HL-60/S4 treated with phorbol 12-myristate 13-acetate at 8.2 ng/mL for 4 days and 3 days (cell line): Measurements from ENCODE around the gene MORF4L2.

Experiments
- in situ Hi-C: fragments of 300-500 bp; cut with MboI; formaldehyde crosslinking; loops from 2 replicates; pipeline ENCODE4 v1.15.0; 2022; ENCODE audit warnings: low sequenced_read_pairs

Gene MORF4L2, protein sequence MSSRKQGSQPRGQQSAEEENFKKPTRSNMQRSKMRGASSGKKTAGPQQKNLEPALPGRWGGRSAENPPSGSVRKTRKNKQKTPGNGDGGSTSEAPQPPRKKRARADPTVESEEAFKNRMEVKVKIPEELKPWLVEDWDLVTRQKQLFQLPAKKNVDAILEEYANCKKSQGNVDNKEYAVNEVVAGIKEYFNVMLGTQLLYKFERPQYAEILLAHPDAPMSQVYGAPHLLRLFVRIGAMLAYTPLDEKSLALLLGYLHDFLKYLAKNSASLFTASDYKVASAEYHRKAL

DNA sequence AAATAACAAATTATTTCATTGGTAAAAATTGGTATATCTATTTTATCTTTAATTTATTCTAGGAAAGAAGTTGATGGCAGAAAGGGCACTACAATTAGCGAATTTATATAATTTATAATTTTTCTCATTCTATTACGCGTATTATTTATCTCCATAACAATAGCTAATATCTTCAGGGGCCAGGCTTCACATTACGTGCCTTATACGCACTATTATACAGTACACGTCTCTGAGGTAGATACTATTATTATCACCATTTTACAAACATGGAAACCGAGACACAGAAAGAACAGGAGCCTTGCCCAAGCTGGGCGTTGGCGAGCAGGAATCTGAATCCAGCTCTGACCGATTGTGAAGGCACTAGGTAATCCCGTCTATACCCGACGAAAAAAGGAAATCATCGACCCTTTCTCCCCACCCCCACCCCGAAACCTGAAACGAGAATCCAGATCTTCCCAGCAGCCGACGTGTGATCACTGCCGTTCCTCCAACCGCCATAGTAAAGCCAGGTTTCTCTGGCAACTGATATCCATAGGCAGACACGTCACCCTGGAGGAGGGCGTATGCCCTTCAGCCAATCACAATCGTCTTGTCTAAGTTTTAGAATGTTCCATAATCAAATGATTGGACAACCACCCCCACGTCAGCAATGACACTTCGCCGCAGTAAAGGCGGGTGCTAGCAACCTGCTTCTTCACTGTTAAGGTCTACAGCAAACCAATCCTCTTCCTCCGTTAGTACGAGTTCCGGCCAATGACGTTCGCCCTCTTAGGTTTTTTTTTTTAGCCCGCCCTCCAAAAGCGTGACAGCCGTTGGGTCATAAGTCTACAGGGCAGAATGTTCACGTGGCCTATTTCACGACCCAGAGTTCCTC lies at the start of gene MORF4L2:
TSS of gene MORF4L2 (minus strand) at position 501 of the 874 bp plus-strand sequence. CDS start 9,672 bp downstream, outside the sequence.
- in situ Hi-C loops, result loop anchor here (25.0 kb wide), 1 partner anchor 476 kb away; the partner anchor contains the start of genes FAM199X and SLC25A53

DNA sequence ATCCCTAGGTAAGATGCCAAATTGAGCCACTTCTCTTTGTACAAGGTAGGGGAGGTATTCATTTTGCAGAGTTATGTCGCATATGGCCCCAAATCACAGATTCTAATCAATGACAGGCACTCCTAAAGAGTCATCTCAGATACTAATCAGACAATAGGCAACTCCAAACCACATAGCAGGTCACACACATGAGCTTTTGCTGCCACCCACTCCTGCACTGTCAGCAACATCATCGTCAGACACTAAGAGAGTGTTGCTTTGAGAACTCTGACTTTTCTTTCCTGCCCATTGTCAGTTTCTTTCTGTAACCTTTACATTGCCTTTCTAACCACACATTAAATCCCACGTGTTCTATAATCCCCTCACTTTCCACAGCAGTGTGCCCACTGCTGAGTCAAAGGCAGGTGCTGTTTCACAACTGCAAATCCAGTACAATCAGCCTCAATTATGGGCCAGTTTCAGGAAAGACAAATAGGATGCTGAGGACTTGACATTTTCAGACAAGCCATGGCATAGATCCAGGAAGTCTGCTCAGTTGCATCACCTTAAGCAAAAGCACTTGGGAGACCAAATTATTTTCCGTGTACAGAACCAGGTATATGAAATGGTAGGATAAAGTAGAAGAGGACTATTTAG lies 47.7 kb upstream of the MORF4L2 start:
- in situ Hi-C loops, result no loop called here

DNA sequence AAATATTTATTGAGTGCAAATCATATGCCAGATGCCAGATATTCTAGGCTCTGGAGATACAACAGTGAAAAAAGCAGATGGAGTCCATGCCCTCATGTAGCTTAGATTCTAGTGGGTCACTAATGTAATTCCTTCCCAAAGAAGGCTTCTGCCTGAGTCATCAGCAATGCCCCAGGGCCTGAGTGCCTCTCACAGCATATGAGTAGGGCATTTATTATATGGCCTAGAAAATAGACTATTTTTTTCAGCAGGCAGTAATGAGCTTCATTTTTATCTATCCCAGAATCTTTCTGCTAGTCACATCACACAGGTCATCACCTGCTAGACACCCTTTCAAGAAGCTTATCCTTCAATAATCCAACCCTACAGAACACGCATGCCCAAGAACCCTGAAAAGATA lies 46.5 kb upstream of the MORF4L2 start:
- in situ Hi-C loops, result no loop called here

DNA sequence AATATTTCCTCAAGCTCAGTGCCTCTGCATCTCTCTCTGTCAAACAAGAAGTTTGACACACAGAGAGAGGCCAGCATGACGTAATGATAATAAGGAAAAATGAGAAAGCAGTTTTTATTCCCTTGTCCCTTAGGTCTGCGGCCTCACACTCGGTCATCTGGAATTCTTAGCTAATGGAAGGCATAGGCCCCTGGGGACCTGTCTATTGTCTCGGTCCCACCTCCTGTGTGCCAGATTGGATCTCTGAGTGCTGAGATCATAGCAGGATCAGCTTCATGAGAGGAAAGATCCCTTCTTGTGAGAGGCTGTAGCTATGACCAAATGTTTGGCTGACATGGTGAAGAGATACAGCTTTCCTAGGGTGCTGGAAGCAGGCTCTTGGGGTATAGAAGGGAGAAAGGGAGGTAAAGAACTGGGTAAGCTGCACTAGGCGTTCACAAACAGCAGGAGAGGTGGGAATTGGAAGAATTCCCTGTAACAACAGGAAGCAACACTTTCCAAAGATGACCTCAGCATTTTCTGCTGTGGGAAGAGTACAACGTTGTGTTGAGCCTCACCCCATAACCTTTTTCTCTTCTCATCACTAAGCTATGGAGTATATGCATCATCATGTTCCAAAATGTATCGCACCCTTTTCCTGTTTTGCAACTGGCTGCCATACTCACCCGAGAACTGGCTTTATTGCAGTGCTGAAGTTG lies 44.4 kb upstream of the MORF4L2 start:
- in situ Hi-C loops, result no loop called here

DNA sequence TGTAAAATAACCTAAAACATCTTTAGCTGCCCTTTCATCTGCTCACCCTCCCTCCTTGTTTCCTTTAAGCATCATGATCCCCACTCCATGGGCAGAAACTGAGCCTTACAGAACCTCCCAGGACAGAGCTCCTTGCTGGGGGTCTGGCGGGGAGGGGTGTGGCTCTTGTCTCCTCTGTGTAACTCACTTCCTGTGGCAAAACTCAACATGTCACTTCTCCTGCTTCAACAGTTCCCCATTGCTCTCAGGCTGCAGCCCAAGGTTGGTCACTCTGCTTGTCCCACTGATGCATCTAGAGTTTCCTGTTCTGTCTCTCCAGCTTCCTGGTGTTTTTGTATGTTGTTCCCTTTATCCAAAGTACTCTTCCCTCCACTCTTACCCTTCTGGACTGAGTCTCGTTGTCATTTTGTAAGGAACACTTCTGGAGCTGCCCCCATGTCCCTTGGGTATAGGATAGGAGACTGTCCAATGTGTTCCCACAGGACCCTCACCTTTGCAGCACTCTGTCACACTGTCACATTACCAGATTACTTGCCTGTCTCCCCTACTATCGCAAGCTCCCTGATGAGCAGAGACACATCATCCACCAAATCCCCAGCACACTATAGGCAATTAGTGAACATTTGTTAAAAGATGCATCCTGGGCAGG lies 43.8 kb upstream of the MORF4L2 start:
- in situ Hi-C loops, result no loop called here

DNA sequence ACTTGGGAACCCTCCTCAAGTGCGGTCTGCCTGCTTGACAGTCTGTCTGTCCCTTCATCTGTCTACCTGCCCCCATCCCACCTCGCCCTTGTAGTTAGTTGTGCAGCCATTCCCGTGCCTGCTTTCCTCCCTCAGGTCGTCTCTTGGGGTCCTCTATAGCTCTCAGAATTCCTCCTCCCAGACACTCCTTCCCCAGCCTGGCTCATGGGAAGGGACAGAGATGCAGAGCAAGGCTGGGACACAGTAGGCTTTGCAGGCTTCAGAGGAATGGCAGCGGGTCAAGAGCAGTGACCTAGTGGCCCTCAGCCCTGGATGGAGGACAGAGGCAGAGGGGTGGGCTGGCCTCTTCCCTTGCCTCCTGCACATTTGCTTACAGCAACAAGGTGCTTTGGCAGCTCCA lies 42.5 kb upstream of the MORF4L2 start:
- in situ Hi-C loops, result no loop called here

DNA sequence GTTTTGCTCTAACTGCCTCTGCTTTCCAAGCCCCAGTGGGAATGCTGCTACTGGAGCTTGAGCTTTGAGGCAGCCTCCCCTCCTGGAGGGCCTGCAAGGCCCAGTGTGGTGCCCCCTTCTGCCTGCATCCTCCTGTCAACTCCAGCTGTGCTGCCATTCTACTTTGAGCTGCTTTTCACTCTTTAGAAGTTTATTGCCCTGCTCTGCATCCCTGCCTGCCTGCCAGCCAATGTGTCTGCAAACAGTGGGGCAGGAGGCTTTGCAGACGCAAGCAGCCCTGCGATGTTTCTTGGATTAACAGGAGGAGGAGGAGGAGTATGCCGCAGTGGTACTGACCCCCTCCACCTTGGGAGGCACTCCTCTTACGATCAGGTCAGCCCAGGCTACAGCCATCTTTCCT lies 40.6 kb upstream of the MORF4L2 start:
- in situ Hi-C loops, result no loop called here

DNA sequence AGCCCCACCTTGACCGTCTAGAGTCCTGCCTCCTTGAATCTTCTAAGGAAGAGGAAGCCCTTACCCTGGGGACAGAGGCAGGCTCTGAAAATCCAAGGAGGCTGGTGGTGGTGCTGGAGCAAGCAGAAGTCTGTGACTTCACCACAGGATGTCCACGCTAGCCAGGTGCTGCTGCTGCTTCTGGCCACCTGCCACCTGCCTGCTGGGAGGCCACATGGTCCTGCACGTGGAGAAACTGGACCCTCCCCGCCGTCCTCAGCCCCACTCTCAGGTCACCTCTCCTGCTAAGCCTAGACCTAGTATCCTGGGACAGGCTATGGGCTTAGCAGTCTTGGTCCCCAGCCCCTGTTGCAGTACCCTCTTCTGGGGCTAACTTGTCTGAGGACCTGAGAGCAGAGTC lies 40.0 kb upstream of the MORF4L2 start:
- in situ Hi-C loops, result no loop called here

DNA sequence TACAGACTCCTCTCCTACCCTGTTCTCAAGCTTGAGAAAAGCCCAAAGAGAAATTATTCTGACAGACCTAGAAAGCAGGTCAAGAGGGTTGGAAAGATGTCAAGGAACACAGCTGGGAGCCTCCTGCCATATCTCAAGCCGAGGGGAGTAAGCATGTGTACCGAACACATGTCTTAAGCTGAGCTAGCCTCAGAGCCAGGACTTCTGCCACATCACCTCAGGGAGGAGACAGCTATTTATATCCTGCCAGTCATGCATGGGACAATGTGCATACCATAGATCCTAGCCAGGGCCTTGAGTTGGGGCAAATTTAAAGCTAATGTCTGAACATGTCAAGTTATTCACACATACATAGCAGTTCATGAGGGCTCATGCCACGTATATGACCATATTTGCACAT lies 36.0 kb upstream of the MORF4L2 start:
- in situ Hi-C loops, result no loop called here

DNA sequence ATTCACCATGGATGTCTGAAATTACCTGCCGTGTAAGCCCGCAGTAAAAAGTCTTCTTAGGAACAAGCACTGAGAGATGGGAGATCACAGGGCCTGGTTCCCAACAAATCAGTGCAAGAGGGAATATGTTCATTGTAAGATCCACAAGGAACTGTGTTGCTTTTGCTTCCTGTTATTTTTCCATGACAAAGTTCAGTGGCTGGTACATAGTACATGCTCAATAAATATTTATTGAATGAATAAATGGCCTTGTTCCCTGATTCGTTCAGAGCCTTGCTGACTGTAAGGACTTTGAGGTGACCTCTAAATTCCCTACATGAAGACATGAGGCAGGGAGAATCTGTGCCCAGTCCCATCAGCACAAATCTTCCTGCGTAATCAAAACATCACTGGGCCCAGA lies 31.6 kb upstream of the MORF4L2 start:
- in situ Hi-C loops, result no loop called here

DNA sequence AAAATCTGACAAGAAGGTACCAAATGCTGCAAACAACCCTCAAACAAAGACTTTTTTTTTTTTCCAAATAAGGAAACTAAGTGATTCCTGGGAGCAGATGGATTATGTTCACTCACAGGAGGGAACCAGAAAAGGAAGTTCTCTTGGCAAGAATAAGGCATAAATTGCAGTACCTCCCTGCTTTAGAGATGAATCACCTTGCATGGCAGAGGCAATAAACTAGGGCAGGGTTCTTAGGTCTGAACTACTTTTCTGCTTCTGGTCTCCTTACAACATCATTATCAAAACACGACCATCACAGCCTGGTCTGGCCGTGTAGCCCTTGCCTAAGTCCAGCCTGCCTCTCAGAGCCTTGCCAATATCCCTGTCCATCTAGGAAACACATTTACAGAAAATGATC lies 30.5 kb upstream of the MORF4L2 start:
- in situ Hi-C loops, result no loop called here

DNA sequence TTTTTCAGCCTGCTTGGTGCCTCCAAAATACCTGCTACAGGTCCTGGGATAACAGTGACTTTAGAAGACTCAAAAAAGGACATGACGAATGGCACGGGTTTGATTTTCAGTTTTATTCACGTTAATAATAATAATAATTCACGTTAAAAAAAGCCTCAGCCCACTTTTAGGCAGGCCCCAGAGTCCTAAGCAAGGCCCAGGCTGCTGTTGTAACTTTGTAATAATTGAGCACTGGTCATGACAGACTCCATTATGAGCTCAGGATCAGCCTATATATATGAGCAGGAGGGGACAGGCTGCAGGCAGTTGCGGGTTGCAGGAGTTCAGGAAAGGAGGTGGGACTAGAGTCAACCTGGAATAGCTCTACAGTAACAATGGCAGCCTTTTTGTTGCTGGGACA lies 24.1 kb upstream of the MORF4L2 start, which contains the start of gene TMEM31:
TSS of gene TMEM31 (plus strand) at position 301 of the 400 bp plus-strand sequence. CDS start 1,350 bp downstream, outside the sequence.
- in situ Hi-C loops, result no loop called here

DNA sequence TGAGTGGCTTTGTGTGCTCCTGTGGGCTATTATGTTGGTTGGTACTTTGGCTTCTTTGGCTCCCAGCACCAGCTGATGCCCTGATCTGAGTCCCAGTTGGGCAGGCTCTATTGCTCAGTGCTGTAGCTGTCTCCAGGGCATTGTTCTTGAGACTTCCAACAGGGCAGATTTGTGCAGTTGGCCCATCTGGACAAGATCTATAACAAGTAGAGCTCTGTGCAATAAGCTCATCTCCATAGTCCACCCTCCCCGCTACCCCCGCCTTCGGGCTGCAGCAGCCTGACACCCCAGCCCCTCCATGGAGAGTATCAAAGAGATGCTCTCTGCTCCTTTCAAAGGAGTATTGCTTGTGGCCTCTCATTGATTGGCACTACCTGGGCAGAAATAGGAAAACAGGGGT lies 18.4 kb upstream of the MORF4L2 start:
- in situ Hi-C loops, result no loop called here

DNA sequence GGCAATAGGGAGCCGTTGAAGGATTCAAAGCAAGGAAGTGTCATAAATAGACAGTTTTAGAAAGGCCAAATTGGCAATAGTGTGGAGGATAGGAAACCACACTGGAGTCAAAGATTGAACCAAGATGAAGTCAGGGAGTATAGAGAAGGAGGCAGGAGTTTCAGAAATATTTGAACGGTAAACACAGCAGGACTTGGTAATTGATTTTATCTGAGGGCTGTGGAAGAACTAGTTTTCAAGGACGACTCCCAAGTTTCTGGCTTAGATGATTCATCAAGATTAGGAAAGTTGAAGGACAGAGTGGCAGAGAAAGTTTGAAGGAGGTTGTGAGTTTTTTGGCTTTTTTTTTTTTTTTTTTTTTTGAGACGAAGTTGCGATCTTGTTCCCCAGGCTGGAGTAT lies 12.7 kb upstream of the MORF4L2 start:
- in situ Hi-C loops, result loop anchor here (25.0 kb wide), 1 partner anchor 463 kb away; the partner anchor contains the start of genes FAM199X and SLC25A53

DNA sequence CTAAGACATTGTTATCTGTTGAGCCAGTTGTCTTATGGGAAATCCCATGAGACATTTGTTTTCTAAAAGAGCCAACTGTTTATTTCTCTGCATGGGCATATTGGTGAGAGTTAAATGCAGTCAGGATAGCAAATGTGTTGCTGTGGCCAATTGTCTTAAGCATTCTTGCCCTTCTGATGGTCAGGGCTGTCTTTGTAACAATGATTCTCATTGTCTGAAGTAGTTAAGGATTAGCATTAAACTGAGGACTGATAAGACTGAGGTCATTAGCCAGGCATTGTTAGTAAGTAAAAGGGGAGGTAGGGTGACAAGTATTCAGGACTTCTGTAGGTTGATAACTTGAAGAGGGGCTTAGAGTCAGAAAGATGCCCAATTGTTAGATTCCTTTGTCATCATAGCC lies 11.2 kb upstream of the MORF4L2 start:
- in situ Hi-C loops, result loop anchor here (25.0 kb wide), 1 partner anchor 465 kb away; the partner anchor contains the start of genes FAM199X and SLC25A53

DNA sequence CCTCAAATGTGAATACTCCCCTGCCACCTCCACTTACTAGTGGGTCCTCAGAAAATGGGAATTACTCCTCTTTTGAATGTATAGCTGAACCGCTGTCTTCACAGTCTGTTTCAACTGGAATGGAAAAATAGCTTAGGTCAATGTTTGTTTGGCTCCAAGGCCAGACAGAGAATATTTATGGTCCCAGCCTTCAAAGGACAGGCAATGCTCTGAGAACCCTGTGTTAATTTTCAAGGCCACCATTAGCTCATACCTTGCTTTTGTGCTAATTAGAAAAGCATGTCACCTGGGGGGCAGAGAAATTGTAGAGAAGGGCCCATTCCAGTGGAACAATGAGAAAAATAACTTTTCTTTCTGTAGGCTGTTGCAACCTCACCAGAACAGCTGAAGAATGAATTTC lies 4.6 kb upstream of the MORF4L2 start:
- in situ Hi-C loops, result loop anchor here (25.0 kb wide), 1 partner anchor 471 kb away; the partner anchor contains the start of genes FAM199X and SLC25A53

DNA sequence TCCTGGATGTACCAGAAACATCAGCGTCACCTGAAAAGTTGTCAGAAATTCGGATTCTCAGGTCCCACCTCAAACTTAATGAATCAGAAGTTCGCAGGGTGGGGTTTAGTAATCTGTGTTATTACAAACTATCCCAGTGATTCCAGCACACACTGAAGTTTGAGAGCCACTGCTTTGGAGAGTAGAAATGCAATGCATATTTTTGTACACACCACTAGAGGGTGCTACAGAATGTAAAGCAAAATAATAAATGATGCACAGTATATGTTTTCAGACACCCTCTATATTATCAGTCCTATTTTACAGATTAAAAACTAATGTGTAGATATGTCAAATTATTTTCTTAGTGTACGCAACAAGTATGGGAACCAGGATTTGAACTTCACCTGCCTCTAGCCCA lies 2.4 kb upstream of the MORF4L2 start:
- in situ Hi-C loops, result loop anchor here (25.0 kb wide), 1 partner anchor 473 kb away; the partner anchor contains the start of genes FAM199X and SLC25A53

DNA sequence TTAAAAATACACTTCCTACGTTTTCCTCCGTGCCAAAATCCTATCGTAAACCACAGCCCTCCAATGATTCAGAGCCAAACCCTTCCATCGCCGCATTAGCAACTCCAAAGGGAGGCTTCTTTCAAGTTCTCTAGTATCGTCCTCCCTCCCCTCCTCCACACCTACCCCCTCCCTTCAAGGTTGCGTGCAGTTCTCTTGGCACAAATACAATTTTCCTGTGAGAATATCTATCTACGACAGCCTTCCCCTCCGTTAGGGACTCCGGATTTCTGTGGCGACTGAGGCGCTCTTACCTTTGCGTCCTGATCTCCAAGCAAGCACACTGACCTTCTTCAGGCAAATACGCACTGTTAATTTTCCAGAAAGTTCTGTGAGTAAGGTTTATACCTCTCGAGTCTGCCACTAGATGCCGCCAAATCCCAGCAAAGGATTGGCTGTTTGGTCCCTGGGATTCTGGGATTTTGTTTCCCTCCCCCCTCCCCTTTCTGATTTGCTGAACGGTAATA lies 1.2 kb upstream of the MORF4L2 start:
- in situ Hi-C loops, result loop anchor here (25.0 kb wide), 1 partner anchor 475 kb away; the partner anchor contains the start of genes FAM199X and SLC25A53

DNA sequence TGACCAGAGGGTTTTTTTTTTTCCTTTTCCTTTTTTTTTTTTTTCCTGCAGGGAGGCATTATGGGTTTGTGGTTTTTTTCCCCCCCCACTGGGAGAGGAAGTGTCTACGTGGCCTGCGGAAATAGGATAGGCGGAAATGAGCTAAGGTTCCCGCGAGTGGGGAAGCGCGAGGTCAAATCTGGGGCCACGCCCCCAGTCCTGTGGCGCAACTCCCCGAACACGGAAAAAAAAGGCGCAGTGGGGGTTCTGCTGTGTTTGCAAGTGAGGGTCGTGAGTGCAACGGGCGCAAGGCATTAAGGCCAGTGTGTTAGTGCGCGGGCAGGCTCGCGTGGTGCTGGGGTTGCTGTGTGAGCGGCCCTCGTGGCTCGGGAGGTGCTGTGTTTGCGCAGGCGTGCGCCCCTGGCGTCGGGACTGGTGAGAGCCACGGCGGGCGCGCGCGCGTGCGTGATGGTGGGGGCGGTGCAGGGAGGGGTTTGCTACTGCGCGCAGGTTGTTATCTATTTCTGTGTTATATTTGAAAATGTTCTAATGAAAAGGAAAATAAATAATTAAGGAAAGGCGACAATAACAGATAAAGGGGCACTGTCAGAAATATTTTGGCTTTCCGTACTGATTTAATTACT lies 685 bp upstream of the MORF4L2 start:
- in situ Hi-C loops, result loop anchor here (25.0 kb wide), 1 partner anchor 475 kb away; the partner anchor contains the start of genes FAM199X and SLC25A53
